Fibroblast of pulmonary artery (primary cell): ENCODE data around the gene SOX9.

ENCODE experiments used
- DNase-seq: peaks from one replicate; pipeline ENCODE4 v3.0.0-alpha.2; 2010; ENCODE audit warnings: low read depth
- H3K4me3 ChIP-seq: replicated peaks from 2 replicates; pipeline ENCODE4 v1.5.1; 2011; ENCODE audit warnings: low read depth, mild to moderate bottlenecking, control low read depth, low read length, moderate library complexity
- CTCF ChIP-seq: IDR thresholded peaks from 2 replicates; pipeline ENCODE4 v1.5.1; 2011; ENCODE audit warnings: mild to moderate bottlenecking, control low read depth, low read length, inconsistent platforms; ENCODE audit errors: missing control alignments

SOX9 gene

GRCh38 chr17:72163474-72163873, 42.7 kb downstream of the SOX9 start:
- H3K4me3 ChIP-seq = no peak overlapping the region
- TF ChIP-seq CTCF = no peak
- no peak for DNase-seq

GRCh38 chr17:72164158-72164739, 43.4 kb downstream of the SOX9 start:
- TF ChIP-seq CTCF = no peak
- H3K4me3 ChIP-seq = no peak overlapping the region
- peak; percentile 24 for DNase-seq

GRCh38 chr17:72165192-72165866, 44.5 kb downstream of the SOX9 start:
- no peak overlapping the region for H3K4me3 ChIP-seq
- DNase-seq = no peak
- no peak for TF ChIP-seq CTCF

GRCh38 chr17:72165867-72166439, 45.1 kb downstream of the SOX9 start:
- no peak for DNase-seq
- TF ChIP-seq CTCF = no peak
- H3K4me3 ChIP-seq = no peak overlapping the region

GRCh38 chr17:72167593-72167992, 46.8 kb downstream of the SOX9 start:
- no peak overlapping the region for H3K4me3 ChIP-seq
- TF ChIP-seq CTCF = no peak
- DNase-seq = no peak

GRCh38 chr17:72169823-72170222, 49.0 kb downstream of the SOX9 start:
- no peak overlapping the region for H3K4me3 ChIP-seq
- TF ChIP-seq CTCF = no peak
- DNase-seq = no peak
